ENCODE measurements around the gene NCF4.

NCF4 gene

DNA sequence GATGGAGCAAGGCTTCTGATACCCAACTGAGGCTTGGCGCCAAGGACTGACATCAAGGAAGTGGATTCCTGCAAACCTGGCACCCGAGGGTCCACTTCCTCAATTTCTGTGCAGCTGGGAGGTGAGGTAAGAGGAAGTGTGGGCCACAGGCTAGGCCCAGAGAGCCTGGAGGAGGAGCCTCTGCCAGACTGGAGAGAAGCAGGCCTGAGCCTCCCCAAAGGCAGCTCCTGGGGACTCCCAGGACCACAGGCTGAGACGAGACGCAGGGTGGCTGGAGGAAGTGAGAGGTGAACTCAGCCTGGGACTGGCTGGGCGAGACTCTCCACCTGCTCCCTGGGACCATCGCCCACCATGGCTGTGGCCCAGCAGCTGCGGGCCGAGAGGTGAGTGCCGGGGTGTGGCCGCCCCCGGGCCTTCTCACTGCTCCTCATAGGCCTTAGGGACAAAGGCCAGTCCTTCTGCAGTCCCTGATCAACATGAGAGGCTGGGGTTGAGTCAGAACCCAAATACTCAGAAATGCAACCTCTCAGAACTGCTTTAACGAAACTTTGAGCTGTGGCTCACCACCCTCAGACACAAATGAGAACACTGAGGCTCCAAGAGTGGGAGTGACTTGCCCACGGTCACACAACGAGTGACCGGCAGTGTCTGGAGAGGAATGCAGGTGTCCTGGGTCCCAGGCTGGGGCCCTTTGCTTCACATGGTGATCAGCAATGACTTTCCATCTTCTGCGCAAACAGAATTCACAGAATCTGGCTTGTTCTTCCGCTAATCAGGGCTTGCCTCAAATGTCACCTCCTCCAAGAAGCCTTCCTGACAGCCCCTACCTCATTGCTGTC lies at the start of gene NCF4:
NCF4 (plus strand) TSS at position 186 of the 839 bp plus-strand sequence; CDS start at position 352, 166 bp downstream.
- Mint-ChIP-seq H3K36me3 (peaks cover 22 to 35% of the 10 kb centered on the region in 2 donors), H3K4me3 (peak within 1 kb of the TSS; percentile 68 to 74), H3K9me3 (peaks cover 4% of the 10 kb centered on the region in 2 donors), H3K27me3 (no peaks in the 10 kb centered on the region), H3K4me1 (peaks cover 76 to 99% of the 10 kb centered on the region in 2 donors), H3K27ac (peak within 1 kb of the TSS; percentile 98)
- ATAC-seq (replicated peaks) (peak; percentile 80 to 84), DNase-seq (peak; percentile 97)

DNA sequence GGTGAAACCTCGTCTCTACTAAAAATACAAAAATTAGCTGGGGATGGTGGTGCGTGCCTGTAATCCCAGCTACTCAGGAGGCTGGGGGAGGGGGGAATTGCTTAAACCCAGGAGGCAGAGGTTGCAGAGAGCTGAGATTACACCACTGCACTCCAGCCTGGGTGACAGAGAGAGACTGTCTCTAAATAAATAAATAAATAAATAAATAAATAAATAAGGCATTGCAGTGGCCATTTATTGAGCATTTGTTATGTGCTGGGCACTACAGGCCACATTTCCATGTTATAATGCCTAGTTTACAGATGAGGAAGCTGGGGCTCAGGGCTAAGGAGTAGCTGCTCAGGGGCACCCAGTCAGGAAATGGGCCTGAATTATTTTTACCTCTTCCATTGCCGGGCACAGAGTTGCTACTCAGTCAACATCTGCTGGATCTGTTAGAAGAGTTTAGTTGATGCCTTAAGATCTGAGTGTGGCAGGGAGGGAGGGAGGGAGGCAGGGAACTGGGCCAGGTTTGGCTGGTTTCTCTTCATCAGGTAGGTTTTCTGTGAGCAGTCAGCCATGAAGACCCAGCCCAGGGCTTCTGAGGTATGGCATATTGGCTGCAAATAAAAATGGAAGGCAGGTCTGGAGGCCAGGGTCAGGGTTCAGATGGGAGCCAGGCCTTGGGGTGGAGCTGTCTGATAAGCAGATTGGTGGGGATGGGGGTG lies 49.6 kb upstream of the NCF4 start:
- Mint-ChIP-seq H3K27me3 (peaks cover 25 to 37% of the 10 kb centered on the region in 2 donors), H3K4me3 (no peak overlapping the region), H3K27ac (no peak overlapping the region), H3K4me1 (peaks cover 2% of the 10 kb centered on the region in 2 donors), H3K9me3 (no peaks in the 10 kb centered on the region), H3K36me3 (no peaks in the 10 kb centered on the region)
- ATAC-seq (replicated peaks): no peak
- DNase-seq: no peak

DNA sequence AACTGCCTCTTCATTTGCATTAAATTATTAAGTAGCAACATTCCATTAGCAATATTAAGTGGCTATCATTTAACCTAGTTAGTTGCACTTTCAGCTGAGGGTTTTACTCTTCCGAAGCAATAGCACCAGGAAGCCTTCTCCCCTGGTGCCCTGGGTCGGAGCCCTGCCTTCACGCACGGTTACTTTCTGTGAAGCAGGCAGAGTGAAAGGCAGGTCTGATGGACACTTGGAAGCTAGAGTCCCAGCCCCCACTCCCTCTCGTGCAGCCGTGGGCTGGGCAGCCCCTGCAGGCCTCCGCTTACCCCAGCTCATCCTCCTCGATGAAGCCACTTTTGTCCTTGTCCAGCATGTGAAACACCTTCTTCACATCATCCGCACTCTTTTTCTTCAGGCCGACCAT lies 46.0 kb upstream of the NCF4 start:
- no peak overlapping the region for H3K4me3 Mint-ChIP-seq
- peaks cover 6 to 9% of the 10 kb centered on the region in 2 donors for H3K4me1 Mint-ChIP-seq
- ATAC-seq (replicated peaks) (no peak), DNase-seq (no peak)
- no peaks in the 10 kb centered on the region for H3K9me3 Mint-ChIP-seq
- no peaks in the 10 kb centered on the region for H3K36me3 Mint-ChIP-seq
- H3K27ac Mint-ChIP-seq: no peak overlapping the region
- H3K27me3 Mint-ChIP-seq: peaks cover 56 to 64% of the 10 kb centered on the region in 2 donors

DNA sequence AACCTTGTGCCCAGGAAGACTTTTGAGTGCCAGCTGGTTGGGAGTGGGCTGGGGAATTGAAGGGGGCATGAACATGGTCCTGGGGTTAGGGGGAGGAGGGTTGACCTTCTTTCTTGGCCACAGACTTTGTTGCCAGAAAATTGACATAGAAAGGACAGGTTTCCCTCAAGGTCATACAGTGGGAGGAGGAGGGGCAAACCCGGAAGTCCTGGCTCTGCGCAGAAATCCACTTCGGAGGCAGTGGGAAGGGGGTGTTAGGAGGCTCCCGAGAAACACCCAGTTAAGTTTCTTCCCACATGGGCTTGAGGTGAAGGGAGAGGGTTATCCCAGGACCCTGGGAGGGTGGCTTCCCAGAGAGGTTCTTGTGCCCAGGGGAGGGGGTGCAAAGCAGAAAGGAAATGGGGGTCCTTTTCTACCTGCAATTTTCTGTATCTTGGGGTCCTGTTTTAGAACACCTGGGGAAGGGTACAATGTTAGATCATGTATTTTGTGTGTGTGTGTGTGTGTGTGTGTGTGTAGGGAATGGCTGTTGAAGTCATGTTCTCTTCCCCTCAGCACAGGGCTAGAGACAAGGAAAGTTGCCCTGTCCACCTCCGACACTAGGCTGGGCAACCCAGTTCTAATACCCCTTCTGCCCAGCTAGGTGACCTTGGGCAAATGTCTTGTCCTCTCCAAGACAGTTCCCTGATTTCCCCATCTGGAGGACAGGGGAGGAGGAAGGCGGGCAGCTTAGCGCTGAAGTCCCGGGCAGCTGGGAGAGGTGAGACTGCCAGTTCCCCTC lies 45.1 kb upstream of the NCF4 start:
- DNase-seq: no peak
- no peaks in the 10 kb centered on the region for H3K36me3 Mint-ChIP-seq
- H3K4me1 Mint-ChIP-seq: peaks cover 6 to 9% of the 10 kb centered on the region in 2 donors
- H3K27me3 Mint-ChIP-seq: peaks cover 66 to 73% of the 10 kb centered on the region in 2 donors
- H3K27ac Mint-ChIP-seq: no peak overlapping the region
- H3K9me3 Mint-ChIP-seq: no peaks in the 10 kb centered on the region
- H3K4me3 Mint-ChIP-seq: no peak overlapping the region
- ATAC-seq (replicated peaks): no peak

DNA sequence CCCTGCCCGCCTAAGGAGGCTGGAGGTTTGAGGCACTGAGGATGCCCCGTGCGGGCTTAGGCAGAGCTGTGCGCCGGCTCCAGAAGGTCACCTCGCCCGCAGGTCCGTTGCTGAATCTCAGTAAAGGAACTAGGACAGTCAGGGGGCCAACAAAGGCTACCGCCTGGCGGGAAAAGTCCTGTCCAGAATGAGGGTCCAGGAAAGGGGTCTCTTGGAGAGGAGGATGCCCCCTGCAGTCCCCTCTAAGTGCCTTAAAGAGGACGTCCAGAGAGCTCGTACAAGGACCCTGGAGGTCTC lies 44.5 kb upstream of the NCF4 start:
- H3K4me1 Mint-ChIP-seq: peaks cover 6 to 9% of the 10 kb centered on the region in 2 donors
- H3K4me3 Mint-ChIP-seq: peak overlapping the region; percentile 31 to 51
- no peak overlapping the region for H3K27ac Mint-ChIP-seq
- no peaks in the 10 kb centered on the region for H3K36me3 Mint-ChIP-seq
- peak in 1 of 2 donors; percentile 45 for ATAC-seq (replicated peaks)
- H3K9me3 Mint-ChIP-seq: no peaks in the 10 kb centered on the region
- DNase-seq: no peak
- peaks cover 69 to 75% of the 10 kb centered on the region in 2 donors for H3K27me3 Mint-ChIP-seq

DNA sequence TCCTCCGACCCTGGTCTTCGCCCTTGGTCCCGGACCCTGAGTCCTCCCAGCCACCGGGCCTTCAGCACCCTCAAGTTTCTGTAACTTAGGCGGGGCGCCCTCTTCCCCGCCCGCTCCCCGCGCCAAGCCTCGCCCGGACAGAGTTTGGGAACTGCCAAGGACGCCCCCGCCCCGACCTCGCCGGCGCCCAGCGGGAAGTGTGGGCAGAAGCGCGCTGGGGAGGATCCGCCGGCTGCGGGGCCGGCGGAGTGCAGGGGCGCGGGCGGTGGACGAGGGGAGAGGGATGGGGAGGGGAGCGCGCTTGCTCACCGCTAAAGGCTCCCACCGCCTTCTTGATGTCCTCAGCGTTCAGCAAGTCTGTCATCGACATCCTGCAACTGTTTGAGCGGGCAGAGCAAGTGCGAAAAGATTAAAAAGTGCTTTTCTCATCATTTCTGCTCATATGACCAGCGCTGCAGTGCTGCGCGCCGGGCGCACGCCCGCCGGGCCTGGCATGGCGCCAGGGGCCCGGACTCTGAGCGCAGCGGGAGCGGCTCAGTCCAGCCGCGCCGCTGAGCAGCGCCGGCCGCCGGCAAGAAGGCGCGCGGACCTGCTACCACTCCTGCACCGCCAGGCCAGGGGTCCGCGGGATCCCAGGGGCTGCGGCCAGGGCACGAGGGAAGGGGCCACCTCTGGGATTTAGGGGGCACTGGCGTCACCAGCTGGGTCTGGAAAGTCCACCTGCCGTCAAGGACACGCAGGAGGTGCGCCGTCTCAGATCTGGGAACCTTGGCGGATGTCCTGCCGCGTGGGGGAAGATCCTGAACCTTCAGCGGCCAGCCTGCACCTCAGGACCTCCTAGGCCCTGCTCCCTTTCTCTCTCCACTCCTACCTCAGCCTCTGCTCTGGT lies 43.9 kb upstream of the NCF4 start, which contains the start of gene PVALB:
PVALB (minus strand) TSS at position 400 of the 889 bp plus-strand sequence; CDS start at position 370, 30 bp downstream.
- no peaks in the 10 kb centered on the region for H3K9me3 Mint-ChIP-seq
- H3K27ac Mint-ChIP-seq: no peak within 1 kb of the TSS
- H3K4me3 Mint-ChIP-seq: peak within 1 kb of the TSS; percentile 31 to 51
- no peaks in the 10 kb centered on the region for H3K36me3 Mint-ChIP-seq
- no peak for DNase-seq
- peaks cover 6 to 9% of the 10 kb centered on the region in 2 donors for H3K4me1 Mint-ChIP-seq
- peak; percentile 38 to 43 for ATAC-seq (replicated peaks)
- peaks cover 69 to 72% of the 10 kb centered on the region in 2 donors for H3K27me3 Mint-ChIP-seq

DNA sequence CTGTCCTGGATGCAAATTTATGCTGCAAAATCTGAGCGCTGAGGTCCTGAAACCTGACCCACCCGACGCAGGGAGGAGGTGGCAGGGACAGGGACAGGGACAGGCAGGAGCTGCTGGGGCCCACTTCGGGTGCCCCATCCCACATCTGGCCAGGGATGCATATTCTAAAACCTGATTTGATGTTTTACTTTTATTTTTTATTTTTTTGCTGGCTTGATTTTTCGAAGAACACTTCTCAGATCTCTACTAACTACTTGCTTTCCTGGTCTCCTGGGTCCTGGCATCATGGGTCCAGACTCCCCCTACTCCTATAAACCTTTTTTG lies 43.3 kb upstream of the NCF4 start:
- Mint-ChIP-seq H3K36me3 (no peaks in the 10 kb centered on the region), H3K27me3 (peaks cover 69 to 70% of the 10 kb centered on the region in 2 donors), H3K9me3 (no peaks in the 10 kb centered on the region), H3K4me1 (peaks cover 6 to 9% of the 10 kb centered on the region in 2 donors), H3K4me3 (no peak overlapping the region), H3K27ac (no peak overlapping the region)
- ATAC-seq (replicated peaks) (no peak), DNase-seq (no peak)

DNA sequence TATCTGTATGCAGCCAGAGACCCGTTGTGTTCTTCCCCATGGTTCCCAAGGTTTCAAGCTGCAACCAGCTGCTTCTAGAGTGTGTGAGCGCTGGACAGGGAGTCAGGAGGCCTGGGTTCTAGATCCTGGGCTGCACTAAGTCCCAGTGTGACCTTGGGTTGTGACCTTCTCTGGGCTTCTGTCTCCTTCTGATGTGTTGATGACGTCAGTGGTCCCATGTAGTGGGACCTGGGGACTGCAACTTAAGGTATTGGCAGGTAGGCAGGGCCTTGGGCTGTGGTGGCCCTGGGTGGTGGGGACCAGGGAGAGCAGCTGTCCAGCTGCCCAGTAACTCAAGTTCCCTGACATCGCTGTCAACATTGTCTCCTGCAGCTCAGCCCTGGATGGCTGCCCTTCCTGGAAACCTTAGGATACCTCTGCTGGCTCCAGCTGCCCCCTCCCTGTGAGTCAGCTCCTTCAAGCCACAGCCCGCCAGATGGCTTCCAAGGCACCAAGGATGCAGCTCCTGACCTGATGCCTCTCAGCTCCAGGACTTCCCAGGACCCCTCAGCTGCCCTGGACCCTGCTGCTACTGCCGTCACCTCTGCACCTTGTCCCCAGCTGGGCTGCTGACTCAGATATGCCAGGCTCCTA lies 42.7 kb upstream of the NCF4 start:
- Mint-ChIP-seq H3K9me3 (no peaks in the 10 kb centered on the region), H3K36me3 (no peaks in the 10 kb centered on the region), H3K27ac (no peak overlapping the region), H3K27me3 (peaks cover 65 to 71% of the 10 kb centered on the region in 2 donors), H3K4me3 (no peak overlapping the region), H3K4me1 (peaks cover 6 to 9% of the 10 kb centered on the region in 2 donors)
- DNase-seq (no peak), ATAC-seq (replicated peaks) (no peak)

DNA sequence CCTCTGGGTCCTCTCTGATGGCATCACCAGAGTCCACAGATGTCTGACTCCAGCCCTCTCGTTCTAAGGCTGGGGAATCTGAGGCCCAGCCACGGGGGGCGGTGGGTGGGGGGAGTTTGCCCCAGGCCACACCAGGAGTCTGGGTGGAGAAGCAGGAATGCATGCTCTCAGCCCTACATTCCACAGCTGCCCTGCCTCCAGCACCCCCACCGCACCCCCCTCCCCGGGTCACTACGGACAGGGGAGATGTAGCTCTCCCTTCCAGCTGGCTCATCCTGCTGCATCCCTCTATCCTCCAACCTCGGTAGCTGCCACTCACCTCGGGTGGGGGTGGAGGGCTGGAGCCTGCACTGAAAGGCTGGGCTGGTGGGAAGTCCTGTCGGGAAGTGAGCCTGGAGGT lies 41.7 kb upstream of the NCF4 start:
- H3K4me1 Mint-ChIP-seq: peaks cover 4 to 9% of the 10 kb centered on the region in 2 donors
- H3K27me3 Mint-ChIP-seq: peaks cover 63 to 72% of the 10 kb centered on the region in 2 donors
- H3K9me3 Mint-ChIP-seq: no peaks in the 10 kb centered on the region
- H3K27ac Mint-ChIP-seq: no peak overlapping the region
- ATAC-seq (replicated peaks) (no peak), DNase-seq (no peak)
- H3K4me3 Mint-ChIP-seq: no peak overlapping the region
- no peaks in the 10 kb centered on the region for H3K36me3 Mint-ChIP-seq

DNA sequence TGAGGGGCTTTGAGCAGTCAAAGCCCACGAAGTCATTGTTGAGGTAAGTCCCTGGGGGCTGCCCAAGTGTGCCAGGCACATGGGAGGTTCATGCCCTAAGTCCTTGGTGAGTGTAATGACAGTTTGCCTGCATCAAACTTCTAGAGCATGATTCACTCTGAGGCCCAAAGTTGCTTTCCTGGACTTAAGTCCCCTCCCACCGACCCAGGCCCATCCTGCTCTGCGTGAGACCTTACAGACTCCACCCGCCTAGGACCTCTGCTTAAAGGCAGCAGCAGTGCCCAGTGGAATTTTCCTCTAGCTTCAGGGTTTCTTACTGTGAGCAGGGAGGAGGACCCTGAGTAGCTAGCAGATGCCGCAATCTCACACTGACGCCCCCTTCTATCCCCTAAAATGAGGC lies 38.2 kb upstream of the NCF4 start:
- DNase-seq: no peak
- Mint-ChIP-seq H3K27me3 (peaks cover 60 to 61% of the 10 kb centered on the region in 2 donors), H3K27ac (no peak overlapping the region), H3K9me3 (no peaks in the 10 kb centered on the region), H3K4me1 (peaks cover 0 to 1% of the 10 kb centered on the region in 2 donors), H3K4me3 (no peak overlapping the region), H3K36me3 (no peaks in the 10 kb centered on the region)
- no peak for ATAC-seq (replicated peaks)

DNA sequence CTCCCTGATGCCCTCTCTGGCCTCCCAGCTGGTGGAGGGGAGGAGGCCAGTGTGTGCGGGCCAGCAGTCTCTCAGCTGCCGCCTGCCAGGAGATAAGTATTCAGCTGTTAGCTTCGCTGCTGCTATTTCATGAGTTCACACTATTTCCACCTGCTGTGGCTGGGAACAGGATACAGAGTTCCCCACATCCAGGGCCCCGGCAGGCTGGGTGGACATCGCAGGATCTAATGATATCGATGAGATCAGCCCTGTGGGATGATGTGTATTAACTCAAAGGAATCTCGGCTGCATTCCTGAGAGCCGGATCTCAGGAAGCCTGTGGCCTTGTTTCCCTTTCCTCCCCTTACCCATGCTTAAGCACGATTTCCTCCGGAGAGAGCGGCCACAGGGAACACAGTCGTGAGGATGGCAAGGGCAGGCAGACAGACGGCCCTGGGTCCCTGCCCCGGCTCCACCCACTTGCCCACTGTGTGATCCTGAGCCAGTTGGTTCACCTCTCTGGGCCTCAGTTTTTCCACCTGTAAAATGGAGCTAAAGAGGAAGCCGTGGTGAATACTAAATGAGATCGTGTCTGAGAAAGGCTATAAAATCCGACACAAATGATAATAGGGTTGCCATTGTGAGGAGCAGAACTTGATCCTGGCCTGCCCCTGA lies 37.5 kb upstream of the NCF4 start:
- no peaks in the 10 kb centered on the region for H3K4me1 Mint-ChIP-seq
- ATAC-seq (replicated peaks) (no peak), DNase-seq (no peak)
- no peak overlapping the region for H3K27ac Mint-ChIP-seq
- H3K4me3 Mint-ChIP-seq: no peak overlapping the region
- peaks cover 55% of the 10 kb centered on the region in 2 donors for H3K27me3 Mint-ChIP-seq
- H3K36me3 Mint-ChIP-seq: no peaks in the 10 kb centered on the region
- no peaks in the 10 kb centered on the region for H3K9me3 Mint-ChIP-seq

DNA sequence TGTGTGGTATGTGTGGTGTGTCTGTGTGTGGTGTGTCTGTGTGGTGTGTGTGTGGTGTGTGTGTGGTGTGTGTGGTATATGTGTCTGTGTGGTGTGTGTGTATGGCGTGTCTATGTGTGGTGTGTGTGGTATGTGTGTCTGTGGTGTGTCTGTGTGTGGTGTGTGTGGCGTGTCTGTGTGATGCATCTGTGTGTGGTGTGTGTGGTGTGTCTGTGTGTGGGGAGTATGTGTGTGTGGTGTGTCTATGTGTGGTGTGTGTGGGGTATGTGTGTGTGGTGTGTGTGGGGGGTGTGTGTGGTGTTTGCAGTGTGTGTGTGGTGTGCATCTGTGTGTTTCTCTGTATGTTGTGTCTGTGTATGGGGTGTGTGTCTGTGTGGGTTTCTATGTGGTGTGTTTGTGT lies 36.2 kb upstream of the NCF4 start:
- peaks cover 46 to 51% of the 10 kb centered on the region in 2 donors for H3K27me3 Mint-ChIP-seq
- ATAC-seq (replicated peaks) (no peak), DNase-seq (no peak)
- H3K27ac Mint-ChIP-seq: no peak overlapping the region
- no peaks in the 10 kb centered on the region for H3K36me3 Mint-ChIP-seq
- H3K4me3 Mint-ChIP-seq: no peak overlapping the region
- no peaks in the 10 kb centered on the region for H3K9me3 Mint-ChIP-seq
- no peaks in the 10 kb centered on the region for H3K4me1 Mint-ChIP-seq

DNA sequence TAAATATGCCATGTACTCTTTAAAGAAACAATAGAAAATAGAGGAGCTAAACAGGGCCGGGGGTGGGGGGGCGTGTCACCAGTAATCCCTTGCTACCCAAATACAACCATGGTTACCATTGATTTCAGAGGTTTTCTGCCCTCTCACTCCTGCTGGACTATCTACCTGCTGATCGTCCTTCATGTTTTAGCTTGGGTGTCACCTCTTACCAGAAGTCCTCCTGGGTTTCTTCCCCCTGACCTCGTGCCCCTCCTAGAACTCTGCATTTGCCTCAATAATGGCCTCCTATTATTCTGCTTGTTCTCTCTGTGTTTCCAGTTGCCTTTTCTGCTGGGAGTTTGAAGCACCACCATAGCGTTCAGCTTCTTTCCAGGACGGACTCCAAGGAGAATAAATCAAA lies 34.5 kb upstream of the NCF4 start:
- ATAC-seq (replicated peaks): no peak
- Mint-ChIP-seq H3K9me3 (no peaks in the 10 kb centered on the region), H3K27ac (no peak overlapping the region), H3K36me3 (no peaks in the 10 kb centered on the region), H3K4me3 (no peak overlapping the region), H3K27me3 (peaks cover 37 to 43% of the 10 kb centered on the region in 2 donors), H3K4me1 (no peaks in the 10 kb centered on the region)
- no peak for DNase-seq

Measured in stimulated activated naive B cell treated with anti-CD40 and anti-IgM and Interleukin-4, amounts not matched to agents 10 μg/mL and 1 μg/mL and 100 μg/mL, for 72 hours (primary cell).